ENCODE data around the gene PRKG1.

DNA sequence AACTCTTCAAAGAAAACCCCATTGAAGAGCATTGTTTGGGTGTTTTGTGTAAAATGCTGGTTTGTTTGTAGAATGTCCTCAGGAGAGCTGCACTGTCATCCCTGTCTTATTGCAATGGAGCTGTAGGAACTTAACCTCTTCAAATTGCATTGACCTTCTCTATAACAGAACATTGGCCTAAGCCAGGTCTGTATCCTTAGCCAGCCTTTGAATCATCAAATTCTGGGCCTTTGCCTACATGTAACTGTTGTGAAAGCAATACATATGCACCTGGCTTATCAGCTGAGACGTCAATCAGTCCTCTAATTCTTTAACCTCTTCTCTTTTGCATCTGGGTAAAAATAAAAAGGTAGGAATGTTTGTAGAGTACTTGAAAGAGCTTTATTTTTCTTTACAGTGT is 429.1 kb downstream of the PRKG1 start:
- TF ChIP-seq, protein P1, sequence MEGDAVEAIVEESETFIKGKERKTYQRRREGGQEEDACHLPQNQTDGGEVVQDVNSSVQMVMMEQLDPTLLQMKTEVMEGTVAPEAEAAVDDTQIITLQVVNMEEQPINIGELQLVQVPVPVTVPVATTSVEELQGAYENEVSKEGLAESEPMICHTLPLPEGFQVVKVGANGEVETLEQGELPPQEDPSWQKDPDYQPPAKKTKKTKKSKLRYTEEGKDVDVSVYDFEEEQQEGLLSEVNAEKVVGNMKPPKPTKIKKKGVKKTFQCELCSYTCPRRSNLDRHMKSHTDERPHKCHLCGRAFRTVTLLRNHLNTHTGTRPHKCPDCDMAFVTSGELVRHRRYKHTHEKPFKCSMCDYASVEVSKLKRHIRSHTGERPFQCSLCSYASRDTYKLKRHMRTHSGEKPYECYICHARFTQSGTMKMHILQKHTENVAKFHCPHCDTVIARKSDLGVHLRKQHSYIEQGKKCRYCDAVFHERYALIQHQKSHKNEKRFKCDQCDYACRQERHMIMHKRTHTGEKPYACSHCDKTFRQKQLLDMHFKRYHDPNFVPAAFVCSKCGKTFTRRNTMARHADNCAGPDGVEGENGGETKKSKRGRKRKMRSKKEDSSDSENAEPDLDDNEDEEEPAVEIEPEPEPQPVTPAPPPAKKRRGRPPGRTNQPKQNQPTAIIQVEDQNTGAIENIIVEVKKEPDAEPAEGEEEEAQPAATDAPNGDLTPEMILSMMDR (IDR thresholded peaks at IDR 0.05; ENCODE audit: low read depth, low read length, poor library complexity, severe bottlenecking): no peak
- no peak for TF ChIP-seq EZH2phosphoT487 (IDR thresholded peaks at IDR 0.05; ENCODE audit: borderline replicate concordance, low read length)
